COR-L47 (cell line): Measurements from ENCODE around the gene RALGAPB.
A peak's percentile ranks its signal among the peaks of the same experiment; 100 is the strongest.
"Not testable (repeated sequence)": the region's sequence is repeated elsewhere in the genome, so short reads cannot be mapped to it uniquely, and the experiment has no call there.

Experiments used
- DNase-seq: peaks from one replicate; lab custom pipeline; 2025; lab: John Stamatoyannopoulos, UW

RALGAPB gene

DNA sequence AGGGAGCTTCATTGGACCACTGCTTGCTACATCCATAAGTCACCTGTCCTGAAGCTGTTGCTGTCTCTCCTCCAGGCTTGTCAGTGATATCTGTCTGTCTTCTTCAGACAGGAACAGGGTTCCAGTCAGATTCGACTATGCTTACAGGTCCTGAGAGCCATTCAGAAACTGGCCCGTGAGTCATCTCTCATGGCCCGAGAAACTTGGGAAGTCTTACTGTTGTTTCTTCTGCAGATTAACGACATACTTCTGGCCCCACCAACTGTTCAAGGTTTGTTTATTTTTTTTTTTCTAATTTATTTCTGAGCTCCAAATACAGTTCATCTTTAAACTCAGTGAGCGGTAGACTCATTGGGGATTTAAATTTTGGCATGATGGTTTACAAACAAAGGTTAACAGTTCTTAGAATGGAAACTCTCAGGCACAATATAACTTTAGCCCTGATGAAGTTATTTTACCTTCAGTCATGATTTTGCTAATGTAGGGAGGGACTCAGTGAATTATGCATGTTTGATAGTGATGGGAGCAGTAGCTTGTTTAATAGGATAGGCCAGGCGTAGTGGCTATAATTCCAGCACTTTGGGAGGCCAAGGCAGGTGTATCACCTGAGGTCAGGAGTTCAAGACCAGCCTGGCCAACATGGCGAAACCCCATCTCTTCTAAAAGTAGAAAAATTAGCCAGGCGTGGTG lies 24.7 kb downstream of the RALGAPB start:
- no peak for DNase-seq

DNA sequence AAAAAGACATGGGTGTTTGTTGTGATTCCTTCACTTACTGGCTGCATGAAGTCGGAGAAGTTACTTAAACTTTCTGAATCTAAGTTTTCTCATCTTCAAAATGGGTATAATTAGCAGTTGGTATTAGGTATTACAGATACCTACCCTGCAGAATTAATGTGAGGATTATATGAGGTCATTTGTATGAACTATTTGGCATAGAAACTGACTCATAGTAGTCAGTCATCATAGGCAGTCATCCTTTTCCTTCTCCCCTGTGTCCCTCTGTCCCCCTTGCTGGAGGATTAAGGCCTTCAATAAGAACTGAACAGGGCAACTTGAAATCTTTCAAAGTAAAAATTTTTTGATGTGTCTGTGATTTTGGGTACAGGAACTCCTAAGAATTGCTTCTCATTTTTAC lies 26.3 kb downstream of the RALGAPB start:
- DNase-seq = no peak

DNA sequence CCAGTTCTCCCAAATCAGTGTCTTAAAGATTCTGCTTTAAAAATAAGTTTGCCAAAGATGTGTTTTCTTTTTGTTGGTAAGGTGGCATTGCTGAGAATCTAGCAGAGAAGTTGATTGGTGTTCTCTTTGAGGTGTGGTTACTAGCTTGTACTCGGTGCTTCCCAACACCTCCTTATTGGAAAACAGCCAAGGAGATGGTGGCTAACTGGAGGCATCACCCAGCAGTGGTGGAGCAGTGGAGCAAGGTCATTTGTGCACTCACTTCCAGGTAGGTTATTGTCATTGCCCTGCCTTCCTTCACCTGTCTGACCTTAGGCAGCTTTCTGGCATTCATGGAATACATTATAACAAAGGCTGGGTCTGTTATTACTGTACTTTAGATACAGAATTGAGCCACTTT lies 26.7 kb downstream of the RALGAPB start:
- DNase-seq = no peak

DNA sequence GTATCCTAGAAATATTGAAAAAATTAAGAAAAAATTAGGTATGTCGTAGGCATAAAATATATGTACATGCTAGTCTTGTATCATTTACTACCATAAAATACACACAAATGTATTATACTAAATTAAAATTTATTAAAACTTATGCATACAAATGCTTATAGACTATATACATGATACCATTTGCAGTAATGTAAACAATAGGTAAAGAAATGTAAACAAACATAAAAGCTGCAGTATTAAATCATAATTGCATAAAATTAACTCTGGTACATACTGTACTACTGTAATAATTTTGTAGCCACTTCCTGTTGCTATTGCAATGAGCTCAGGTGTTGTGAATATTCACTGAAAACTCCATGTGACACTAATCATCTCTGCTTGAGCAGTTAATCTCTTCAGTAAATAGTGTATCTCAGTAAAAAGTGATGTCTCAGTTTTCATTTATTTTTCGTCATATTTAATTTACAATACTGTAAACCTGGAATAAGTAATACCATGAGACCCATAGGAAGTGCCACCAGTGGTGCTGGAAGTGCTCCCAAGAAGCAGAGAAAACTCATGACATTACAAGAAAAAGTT lies 29.3 kb downstream of the RALGAPB start:
- peak; percentile 3 for DNase-seq

DNA sequence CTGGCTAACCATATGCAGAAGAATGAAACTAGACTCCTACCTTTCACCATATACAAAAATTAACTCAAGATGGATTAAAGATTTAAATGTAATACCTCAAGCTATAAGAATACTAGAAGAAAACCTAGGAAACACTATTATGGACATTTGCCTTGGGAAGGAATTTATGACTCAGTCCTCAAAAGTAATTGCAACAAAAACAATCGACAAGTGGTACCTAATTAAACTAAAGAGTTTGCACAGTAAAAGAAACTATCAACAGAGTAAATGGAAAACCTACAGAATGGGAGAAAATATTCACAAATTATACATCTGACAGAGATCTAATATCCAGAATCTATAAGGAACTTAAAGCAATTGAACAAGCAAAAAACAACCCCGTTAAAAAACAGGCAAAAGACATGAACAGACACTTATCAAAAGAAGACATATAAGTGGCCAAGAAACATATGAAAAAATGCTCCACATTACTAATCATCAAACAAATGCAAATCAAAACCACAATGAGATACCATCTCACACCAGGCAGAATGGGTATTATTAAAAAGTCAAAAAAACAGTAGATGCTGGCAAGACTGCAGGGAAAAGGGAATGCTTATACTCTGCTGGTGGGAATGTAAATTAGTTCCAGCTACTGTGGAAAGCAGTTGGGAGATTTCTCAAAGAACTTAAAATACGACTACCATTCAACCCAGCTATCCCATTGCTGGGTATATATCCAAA lies 31.9 kb downstream of the RALGAPB start:
- no peak for DNase-seq

DNA sequence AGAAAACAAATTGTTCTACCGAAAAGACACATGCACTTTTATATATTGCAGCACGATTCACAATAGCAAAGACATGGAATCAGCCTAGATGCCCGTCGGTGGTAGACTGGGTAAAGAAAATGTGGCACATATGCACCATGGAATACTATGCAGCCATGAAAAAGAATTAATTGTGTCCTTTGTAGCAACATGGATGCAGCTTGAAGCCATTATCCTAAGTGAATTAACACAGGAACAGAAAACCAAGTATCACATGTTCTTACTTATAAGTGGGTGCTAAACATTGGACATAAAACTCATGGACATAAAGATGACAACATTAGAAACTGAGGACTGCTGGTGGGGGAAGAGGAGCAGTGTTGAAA lies 32.4 kb downstream of the RALGAPB start:
- DNase-seq = no peak

DNA sequence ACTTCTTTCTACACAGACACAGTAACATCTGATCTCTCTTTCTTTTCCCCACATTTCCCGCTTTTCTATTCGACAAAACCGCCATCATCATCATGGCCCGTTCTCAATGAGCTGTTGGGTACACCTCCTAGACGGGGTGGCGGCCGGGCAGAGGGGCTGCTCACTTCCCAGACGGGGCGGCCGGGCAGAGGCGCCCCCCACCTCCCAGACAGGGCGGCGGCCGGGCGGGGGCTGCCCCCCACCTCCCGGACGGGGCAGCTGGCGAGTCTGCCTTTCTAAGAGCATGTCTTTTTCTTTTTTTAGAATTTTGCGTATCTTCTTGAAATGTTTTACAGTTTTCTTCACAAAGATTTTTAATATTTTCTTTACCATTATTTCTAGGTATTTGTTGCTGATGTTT lies 39.1 kb downstream of the RALGAPB start:
- not testable (repeated sequence) for DNase-seq

DNA sequence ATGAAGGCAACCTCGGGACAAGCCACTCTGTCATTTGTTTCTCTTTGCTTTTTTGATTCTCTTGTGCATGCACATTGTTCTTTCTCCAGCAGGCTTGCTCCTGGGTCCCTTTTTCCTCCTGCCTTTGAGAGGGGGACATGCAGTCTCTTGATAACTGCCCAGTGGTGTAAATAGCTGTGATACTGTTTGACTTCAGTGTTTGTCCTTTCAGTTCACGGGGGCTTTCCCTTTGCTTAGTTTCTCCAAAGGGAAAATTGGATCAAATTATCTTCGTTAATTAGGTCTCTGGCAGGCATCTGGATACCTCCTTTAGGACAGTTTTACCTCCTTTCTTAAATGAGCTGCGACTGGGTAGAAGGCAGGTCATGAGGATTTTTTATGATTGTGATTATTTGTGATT lies 41.5 kb downstream of the RALGAPB start:
- DNase-seq = no peak

DNA sequence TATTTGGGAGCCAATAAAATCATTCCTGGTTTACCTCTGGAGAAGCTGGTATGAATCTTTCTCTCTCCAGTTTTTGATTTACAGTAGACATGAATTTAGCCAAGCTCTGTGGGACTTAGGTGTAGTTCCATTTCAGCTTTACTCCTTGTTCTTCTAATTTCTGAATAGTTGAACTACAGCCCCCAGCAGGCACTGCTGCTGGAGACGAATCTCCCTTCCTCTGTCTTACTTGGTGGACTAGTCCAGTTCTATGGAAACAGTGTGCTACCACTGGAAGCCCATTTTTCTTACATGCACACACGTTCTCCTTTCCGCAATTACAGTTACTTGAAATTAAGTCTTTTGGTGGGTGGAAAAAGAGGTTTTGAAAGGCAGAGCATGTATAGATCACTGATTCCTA lies 42.3 kb downstream of the RALGAPB start:
- no peak for DNase-seq

DNA sequence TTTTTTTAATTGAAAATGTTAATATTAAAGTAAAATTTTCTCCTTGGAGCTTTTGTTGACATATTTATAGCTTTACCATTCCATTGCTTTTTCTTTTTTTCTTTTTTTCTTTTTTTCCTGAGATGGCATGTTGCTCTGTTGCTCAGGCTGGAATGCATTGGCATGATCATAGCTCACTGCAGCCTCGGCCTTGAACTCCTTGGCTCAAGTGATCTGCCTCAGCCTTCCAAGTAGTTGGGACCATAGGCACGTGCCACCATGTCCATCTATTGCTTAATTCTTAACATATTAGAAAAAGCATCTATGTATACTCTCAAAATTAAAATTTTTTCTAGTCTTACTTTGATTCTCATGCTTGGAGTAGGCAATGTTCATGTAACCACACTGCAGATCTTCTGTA lies 43.0 kb downstream of the RALGAPB start:
- DNase-seq = no peak

DNA sequence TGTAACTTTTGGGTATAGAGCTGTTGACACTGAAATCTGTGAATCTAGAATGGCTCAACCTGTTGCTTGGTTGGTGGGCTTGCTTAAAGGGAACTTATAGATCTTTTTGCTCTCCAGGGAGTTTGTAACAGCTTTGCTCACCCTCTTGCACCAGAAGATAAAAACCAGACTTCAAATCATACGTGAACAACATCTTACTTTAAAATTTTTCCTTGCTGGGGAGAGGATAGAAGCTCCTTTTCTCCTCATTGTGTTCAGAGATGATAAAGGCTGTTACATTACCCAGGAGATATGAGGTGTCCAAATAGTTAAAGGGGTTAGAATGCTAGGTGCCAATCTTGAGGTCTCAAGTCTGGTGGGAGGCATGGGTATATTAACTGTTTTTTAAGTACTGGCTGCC lies 46.8 kb downstream of the RALGAPB start:
- no peak for DNase-seq

DNA sequence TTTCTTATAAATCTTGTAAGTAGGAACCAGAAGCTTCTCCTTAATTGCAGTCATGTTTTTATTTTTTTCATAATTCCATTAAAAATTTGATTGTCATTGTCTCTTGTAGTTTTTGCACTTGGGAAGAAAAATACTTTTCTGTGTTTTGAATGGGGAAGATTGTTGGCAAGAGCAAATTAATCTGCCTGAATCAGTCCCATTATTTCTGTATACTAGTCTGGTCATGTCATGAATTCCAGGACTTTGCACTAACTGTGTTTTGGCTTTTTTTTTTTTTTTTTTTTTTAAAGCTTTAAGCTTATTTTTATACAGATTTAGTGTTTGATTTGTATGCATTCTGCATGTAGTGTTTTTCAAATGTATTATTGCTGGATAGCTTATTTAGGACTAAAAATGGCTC lies 47.6 kb downstream of the RALGAPB start:
- DNase-seq = no peak

DNA sequence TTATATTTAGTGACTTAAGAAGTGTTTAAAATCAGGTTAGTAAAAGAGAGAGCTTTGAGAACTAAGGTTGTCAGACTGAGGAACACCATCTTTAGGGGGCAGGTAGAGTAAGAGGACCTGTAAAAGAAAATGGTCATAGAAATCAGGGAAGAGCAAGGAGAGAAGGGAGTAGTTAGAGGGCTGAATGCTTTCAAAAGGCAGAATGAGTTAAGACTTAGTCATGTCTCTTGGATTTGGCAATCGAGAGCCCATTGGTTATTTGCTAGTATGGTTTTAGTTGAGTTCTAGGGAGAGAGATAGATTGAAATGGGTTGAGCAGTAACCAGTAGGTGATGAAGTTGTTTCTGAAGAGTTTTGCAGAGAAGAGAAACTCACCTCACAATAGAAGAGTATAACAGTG lies 51.1 kb downstream of the RALGAPB start:
- DNase-seq = no peak

DNA sequence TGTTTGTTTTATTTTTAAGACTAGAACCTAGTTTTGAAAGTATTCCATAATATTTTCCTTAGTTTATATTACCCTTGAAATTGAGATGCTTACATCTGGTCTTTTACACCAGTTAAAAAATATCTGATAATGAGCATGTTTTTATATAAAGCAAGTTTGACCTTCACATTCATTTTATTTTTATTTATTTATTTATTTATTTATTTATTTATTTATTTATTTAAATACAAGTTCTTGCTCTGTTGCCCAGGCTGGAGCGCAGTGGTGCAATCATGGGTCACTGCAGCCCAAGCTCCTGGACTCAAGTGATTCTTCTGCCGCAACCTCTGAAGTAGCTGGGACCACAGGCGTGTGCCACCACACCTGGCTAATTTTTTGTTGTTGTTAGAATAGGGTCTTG lies 55.5 kb downstream of the RALGAPB start:
- DNase-seq = no peak

DNA sequence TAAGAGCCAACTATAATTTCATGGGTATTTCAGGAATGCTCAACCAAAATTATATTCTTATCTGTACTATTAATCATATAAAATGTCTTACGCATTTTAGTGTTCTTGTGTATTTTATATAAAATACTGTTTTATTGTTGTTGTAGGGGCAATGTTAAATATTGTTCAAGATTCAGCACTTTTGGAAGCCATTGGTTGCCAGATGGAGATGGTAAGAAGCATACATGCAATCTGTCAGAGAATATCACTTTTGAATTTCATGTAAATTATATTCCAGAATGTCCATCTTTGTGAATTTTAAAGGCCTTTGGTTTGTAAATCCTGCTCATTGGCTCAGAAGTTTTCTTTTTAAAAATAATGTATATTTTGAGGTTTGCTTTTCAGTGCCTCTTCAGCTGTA lies 58.4 kb downstream of the RALGAPB start:
- DNase-seq = no peak

DNA sequence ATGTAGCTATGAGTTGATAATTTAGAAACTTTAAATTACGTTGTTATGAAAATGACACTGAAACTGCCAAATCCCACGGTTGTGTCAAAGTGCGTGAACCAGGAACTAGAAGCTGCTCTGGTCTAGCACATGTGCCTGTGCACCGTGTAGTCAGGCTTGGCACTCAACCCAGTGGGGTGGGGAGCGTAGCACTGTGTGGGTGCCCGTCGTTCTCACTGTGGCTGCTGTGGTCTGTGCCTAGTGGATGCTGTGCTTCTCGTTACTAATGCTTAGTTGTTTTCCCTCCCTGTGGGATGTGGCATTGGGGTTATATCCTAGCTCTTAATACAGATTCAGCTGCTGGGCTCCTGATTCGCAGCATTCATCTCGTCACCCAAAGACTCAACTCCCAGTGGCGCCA lies 62.1 kb downstream of the RALGAPB start:
- no peak for DNase-seq

DNA sequence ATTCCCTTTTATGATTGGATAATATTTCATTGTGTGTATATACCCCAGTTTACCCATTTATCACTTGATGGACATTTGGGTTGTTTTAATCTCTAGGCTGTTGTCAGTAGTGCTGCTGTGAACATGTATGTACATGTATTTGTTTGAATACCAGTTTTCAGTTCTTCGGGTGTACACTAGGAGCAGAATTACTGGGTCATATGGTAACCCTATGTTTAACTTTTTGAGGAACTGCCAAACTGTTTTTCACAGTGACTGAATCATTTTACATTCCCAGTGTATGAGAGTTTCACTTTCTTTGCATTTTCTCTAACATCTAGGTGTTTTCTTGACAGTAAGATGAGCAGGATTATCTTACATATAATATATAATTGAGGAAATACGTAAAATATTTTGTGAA lies 63.7 kb downstream of the RALGAPB start:
- DNase-seq = no peak

DNA sequence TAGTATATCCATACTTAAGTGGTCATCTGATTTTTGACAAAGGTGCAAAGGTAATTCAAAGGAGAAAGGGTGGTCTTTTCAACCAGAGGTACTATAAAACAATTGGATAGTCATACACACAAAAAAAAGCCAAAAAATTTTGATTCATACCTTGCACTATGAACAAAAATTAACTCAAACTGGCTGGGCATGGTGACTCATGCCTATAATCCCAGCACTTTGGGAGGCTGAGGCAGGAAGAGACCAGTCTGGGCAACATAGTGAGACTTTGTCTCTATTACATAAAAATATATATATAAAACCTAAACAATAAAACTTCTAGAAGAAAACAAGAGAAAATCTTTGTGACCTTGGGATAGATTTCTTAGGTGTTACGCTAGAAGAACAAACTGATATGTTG lies 64.5 kb downstream of the RALGAPB start:
- no peak for DNase-seq

DNA sequence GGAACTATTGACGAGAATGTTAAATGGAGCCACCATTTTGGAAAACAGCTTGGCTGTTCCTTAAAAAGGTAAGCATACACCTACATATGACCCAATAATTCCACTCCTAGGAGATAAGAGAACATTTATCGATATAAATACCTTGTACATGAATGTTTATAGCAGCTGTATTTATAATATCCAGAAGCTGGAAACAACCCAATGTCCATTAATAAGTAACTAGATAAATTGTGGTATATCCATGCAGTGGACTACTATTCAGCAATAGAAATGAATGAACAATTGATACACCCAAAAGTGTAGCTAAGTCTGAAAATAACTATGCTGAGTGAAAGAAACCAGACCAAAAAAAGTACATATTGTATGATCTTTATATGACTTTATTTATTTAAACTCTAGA lies 66.1 kb downstream of the RALGAPB start:
- no peak for DNase-seq

DNA sequence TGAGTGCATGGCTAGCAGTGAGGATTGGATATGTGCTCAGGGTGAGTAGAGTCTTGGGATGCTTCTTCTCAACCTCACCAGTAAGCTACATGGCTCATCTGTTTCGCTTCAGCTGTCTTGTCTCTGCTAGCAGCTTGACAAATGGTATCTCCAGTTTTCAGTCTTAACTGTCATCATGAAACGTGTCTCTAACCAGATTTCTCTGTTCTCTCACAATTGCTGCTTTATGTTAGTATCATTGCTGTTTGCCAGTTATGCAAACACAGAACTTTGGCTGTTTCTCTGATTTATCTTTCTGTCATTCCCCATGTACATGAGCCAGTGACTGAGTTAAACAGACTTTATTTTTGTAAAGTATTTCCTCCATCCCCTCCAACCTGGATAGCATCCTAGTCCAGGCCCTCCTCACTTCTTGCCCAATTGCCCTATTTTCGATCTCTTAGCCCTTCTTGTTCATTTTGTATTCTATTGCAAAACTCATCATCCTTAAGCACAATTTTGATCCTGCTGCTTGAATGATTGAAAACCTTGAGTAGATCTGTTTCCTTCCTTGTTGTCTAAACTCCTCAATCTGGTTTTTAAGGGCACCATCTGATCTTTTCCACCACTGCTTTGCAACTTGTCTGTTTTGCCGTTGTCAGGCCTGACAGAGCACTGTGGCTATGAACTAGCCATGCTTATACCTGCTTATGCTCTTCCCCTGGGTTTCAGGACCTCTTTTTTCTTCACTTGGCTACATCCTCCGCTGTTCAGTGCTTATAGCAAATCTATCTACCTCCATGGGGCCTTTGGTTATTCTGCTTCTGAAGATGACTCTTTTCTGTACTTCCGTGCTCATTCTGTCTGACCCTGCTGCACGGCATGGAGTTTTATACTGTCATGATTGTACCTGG lies 70.6 kb downstream of the RALGAPB start:
- no peak for DNase-seq

DNA sequence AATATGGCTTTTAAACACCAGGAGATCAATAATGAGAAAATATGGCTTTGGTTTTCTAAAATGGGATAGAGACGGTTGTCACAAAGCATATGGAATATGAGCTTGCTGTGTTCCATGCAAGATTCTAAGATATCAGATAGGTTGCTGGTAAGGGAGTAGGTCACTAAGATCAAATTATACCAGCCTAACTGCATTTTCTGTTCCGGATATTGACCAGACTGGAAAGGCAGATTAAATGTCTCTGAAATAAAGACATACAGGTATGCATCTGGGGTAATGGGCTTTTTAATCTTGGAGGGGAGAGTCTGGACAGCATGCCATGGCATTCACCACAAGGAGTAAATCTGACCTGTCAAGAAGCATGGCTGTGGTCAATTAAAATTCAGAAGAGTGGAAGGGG lies 73.1 kb downstream of the RALGAPB start:
- DNase-seq = no peak

DNA sequence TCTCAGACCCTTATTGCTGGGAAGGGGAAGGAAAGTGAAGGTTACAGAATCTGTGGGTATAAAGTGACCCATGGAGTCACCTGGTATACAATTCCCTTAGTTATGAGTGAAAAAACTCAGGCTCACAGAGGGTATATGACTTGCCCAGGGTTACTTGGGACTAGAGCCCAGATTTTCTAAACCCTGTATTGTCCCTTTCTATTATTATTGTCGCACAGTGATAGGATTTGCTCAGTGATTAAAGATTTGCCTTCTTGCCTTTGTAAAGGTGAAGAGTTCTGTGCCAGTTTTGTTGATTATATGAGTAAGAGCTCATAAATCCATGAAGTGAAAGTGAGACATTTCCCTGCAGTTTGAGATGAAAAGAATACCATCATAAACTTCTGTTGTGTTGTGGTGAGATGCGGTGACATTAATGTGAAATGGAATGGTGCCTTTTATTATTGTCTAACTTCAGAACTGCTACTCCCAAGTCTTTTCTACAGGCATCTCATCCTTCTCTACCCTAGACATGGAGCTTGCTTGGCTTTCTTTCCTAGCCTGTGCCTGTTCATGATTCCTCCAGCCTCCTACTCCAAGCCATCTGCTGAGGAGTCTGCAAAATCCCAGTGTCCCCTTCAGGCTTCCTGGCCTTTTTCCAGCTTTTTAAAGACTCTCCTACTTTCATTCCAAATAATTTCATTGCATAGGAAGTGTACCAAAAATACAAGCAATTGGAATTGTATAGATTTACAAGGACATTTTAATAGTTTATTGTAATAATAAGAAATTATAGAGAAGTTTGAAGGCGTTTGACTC lies 74.8 kb downstream of the RALGAPB start:
- no peak for DNase-seq
